Right lobe of liver (tissue), 6 donors: ENCODE data around the gene PNPLA7. TPM values are rescaled to one million over a fixed set of nuclear protein-coding genes. Genes with fewer than 3 reads are reported as not detected.

Experiments used
- ATAC-seq, 4 donors: fragments of 200-7000 bp; cut with Tn5 transposase; one replicate each; pipeline ENCODE4 v1.9.1; 2020; ENCODE audit warnings: mild to moderate bottlenecking in 4 of 4, moderate library complexity in 4 of 4
- DNase-seq, 3 donors: peaks; one replicate each; pipeline ENCODE4 v3.0.0-alpha.2; 2020
- H3K27ac ChIP-seq, 3 donors: fragments of 200-600 bp; one replicate each; pipeline ENCODE4 v1.8.0; 2022
- H3K27me3 ChIP-seq, 2 donors: fragments of 200-600 bp; one replicate each; pipeline ENCODE4 v1.8.0; 2022
- H3K36me3 ChIP-seq, 4 donors: fragments of 200-600 bp; sonication (generic) in 1 of 4; one replicate each; pipeline versions ENCODE4 v1.5.1 to v1.8.0; 2017 to 2022; ENCODE audit warnings: control low read depth in 1 of 4
- H3K4me1 ChIP-seq, 4 donors: fragments of 200-600 bp; sonication (generic) in 1 of 4; one replicate each; pipeline versions ENCODE4 v1.5.1 to v1.8.0; 2017 to 2022; ENCODE audit warnings: control low read depth in 1 of 4
- H3K4me3 ChIP-seq, 3 donors: fragments of 200-600 bp; one replicate each; pipeline ENCODE4 v1.8.0; 2022
- H3K9me3 ChIP-seq, 4 donors: fragments of 200-600 bp; sonication (generic) in 1 of 4; one replicate each; pipeline versions ENCODE4 v1.5.1 to v1.8.0; 2017 to 2022; ENCODE audit warnings: control low read depth in 1 of 4
- POLR2A ChIP-seq: fragments of 450-650 bp; IDR thresholded peaks from one replicate; pipeline ENCODE4 v1.6.1; 2017; ENCODE audit warnings: antibody characterized with exemption, mild to moderate bottlenecking
- WGBS: methylation state at CpG from one replicate; pipeline ENCODE4 v1.1.6; 2018; ENCODE audit warnings: low coverage, low lambda C conversion rate; ENCODE audit not compliant: insufficient coverage; ENCODE audit errors: missing lambda C conversion rate; 5-methylcytosine and 5-hydroxymethylcytosine counted together
- intact Hi-C, 2 donors: fragments of 100-400 bp; cut with DNase I; formaldehyde crosslinking; loops; one replicate each; pipeline versions ENCODE4 v1.11.2 to v1.14.1; 2022
- total RNA-seq, 6 experiments: library from RNA; depleted of rRNA in 2 of 6; stranded (reverse); fragments of >200 nt in 2 of 6; fragmentation: NEBNext Ultra II Directional in 3 of 6; extraction: Animal tissue kit (Norgen Biotek cat#: 25700) in 3 of 6; gene quantifications; one replicate each; pipeline versions ENCODE4 v1.1.0 to v1.2.4, GENCODE V29; 2016 to 2023
- TF ChIP-seq, protein P1 (sequence below), 4 donors: fragments of 200-600 bp in 3 of 4; fragments of 450-650 bp in 1 of 4; IDR thresholded peaks; one replicate each; pipeline versions ENCODE4 v1.5.1 to v1.8.0; 2016 to 2022; ENCODE audit warnings: antibody characterized with exemption in 4 of 4, mild to moderate bottlenecking in 2 of 4
- donor health status: DM: no; HTN: yes; CAD: no.
- donor health status: DM: no; HTN: no; CAD: no.
- donor health status: DM: no; HTN: no; CAD: no.
- donor health status: DM: no; HTN: yes; CAD: no.
- donor health status: DM: no; HTN: yes; CAD: no.

PNPLA7 gene
- total RNA-seq, 6 experiments from 2014 or later: 3.9 to 15.6 (median 7.4) TPM

DNA sequence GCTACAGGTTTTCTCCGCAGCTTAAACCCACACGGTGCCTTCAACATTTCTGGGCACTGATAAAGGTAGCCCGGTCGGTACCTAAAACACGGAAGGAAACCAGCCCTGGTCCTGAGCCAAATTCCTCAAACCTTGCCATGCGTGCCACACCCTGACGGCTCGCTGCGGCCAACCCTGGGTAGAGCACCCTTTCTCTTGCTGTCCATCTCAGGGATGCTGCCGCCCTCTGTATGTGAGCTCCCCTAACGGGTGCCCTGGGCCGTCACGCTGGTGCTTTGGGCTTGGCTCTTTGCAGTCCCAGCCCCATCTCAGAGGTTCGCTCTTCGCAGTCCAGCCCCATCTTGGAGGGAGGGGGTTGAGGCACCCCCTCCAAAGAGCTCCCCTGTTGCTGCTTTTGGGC lies 43.9 kb downstream of the PNPLA7 start:
- no peaks in the 10 kb centered on the region for H3K36me3 ChIP-seq
- H3K27ac ChIP-seq: no peak overlapping the region
- intact Hi-C loops: no loop called here
- peak in 1 of 4 donors; percentile 28 for ATAC-seq
- H3K27me3 ChIP-seq: no peaks in the 10 kb centered on the region
- 96% methylated on average over 5 of the region's 15 CpGs for WGBS
- no peak overlapping the region for H3K4me3 ChIP-seq
- TF ChIP-seq POLR2A: no peak
- TF ChIP-seq, protein P1, sequence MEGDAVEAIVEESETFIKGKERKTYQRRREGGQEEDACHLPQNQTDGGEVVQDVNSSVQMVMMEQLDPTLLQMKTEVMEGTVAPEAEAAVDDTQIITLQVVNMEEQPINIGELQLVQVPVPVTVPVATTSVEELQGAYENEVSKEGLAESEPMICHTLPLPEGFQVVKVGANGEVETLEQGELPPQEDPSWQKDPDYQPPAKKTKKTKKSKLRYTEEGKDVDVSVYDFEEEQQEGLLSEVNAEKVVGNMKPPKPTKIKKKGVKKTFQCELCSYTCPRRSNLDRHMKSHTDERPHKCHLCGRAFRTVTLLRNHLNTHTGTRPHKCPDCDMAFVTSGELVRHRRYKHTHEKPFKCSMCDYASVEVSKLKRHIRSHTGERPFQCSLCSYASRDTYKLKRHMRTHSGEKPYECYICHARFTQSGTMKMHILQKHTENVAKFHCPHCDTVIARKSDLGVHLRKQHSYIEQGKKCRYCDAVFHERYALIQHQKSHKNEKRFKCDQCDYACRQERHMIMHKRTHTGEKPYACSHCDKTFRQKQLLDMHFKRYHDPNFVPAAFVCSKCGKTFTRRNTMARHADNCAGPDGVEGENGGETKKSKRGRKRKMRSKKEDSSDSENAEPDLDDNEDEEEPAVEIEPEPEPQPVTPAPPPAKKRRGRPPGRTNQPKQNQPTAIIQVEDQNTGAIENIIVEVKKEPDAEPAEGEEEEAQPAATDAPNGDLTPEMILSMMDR (IDR thresholded peaks at IDR 0.05): no peak
- no peaks in the 10 kb centered on the region for H3K9me3 ChIP-seq
- H3K4me1 ChIP-seq: no peaks in the 10 kb centered on the region
- no peak for DNase-seq

DNA sequence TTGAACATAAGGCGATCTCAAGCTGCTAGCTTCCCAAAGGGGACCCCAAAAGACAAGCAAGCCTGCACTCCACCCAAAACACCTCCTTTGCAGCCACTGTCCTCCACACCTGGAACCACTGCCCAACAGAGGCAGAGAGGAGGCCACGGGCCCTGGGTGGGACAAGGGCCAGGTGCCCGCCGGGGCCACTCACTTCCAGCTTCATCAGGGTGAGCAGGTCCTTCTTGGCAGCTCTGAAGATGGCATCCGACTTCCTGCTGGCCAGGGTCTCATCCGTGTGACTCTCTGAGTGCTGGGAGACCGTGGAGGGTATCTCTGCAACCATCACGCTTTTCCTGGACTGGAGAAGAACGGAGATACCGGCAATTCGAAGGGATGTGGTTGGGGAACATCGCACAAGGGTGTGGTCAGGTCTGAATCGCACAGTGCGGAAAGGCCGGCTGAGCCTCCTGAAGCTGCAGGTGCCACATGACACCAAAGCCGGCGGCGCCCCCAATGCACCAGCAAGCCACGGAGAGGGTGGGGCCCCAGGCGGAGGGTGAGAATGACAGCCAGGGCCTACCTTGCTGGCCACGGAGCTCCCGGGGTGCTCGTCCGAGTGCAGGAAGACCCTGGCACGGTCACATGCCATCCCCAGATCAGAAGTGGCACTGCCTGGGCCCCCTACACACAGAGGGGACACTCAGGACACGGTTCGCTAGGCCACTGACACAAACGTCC lies 44.6 kb downstream of the PNPLA7 start:
- no peaks in the 10 kb centered on the region for H3K36me3 ChIP-seq
- ATAC-seq (peak in 1 of 4 donors; percentile 31), DNase-seq (no peak)
- no peaks in the 10 kb centered on the region for H3K4me1 ChIP-seq
- H3K4me3 ChIP-seq: no peak overlapping the region
- no peak for TF ChIP-seq POLR2A
- TF ChIP-seq, protein P1 (IDR thresholded peaks at IDR 0.05): no peak
- no peaks in the 10 kb centered on the region for H3K27me3 ChIP-seq
- no peak overlapping the region for H3K27ac ChIP-seq
- intact Hi-C loops: no loop called here
- 95% methylated on average over 11 of the region's 28 CpGs for WGBS
- no peaks in the 10 kb centered on the region for H3K9me3 ChIP-seq

DNA sequence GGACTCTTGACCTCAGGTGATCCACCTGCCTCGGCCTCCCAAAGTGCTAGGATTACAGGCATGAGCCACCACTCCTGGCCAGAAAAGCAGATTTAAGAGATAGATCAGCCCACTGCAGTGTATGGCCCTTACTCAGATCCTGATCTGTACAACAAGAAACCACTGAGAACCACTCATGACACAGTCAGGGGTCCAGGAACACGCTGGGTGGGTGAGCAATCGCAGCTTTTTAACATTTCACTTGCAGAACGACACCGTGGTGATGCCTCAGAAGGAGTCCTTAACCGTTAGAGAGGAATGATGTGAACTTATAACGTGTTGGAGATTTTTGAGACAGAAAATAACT lies 45.8 kb downstream of the PNPLA7 start:
- 90% methylated on average over 6 of the region's 7 CpGs for WGBS
- Histone ChIP-seq H3K36me3 (peaks cover 0 to 3% (median 0%) of the 10 kb centered on the region in 4 donors), H3K4me3 (no peak overlapping the region), H3K9me3 (no peaks in the 10 kb centered on the region), H3K27ac (no peak overlapping the region), H3K27me3 (no peaks in the 10 kb centered on the region), H3K4me1 (no peaks in the 10 kb centered on the region)
- intact Hi-C loops: no loop called here
- TF ChIP-seq, protein P1 (IDR thresholded peaks at IDR 0.05): no peak
- TF ChIP-seq POLR2A: no peak
- no peak for DNase-seq
- ATAC-seq: no peak

DNA sequence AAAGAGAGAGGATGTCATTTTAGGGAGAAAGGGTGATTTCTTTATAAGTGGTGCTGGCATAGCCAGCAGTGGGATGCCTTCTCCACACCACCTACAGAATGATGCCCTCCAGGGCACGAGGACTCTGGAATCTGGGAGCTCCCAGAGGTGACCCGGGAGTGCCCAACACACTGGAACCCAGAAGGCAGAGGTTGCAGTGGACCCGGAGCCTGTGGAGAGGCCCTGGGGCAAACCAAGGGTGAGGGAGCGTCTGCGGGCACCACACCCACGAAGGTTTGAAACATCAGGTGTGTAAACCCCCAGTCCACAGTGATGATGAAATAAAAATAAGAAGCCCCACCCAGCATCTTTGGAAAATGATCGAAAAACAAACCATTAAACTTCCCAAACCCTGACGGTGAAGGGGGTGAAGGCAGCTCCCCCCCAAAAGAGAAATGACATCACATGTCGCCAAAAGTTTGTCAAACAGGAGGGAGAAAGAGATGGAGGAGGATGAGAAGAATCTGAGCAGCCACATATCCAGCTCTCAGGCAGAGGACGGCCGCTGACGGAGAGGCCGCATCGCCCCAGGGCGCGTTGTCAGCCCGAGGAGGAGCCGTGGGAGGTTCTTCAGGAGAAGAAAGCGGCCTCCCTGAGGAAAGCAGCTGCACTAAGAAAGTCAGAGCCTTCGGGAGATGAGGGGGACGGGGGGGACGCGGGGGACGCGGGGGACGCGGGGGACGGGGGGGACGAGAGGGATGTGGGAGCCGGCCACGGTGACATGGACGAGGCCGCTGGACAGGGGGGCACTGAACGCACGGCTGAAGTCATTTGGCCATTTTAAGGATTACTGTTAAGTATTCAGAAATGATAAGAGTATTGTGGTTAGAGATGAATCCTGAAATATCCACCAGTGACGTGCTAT lies 47.9 kb downstream of the PNPLA7 start:
- no peaks in the 10 kb centered on the region for H3K27me3 ChIP-seq
- no peaks in the 10 kb centered on the region for H3K4me1 ChIP-seq
- H3K36me3 ChIP-seq: peaks cover 0 to 3% (median 0%) of the 10 kb centered on the region in 4 donors
- ATAC-seq (no peak), DNase-seq (no peak)
- WGBS: 85% methylated on average over 28 of the region's 36 CpGs
- TF ChIP-seq, protein P1 (IDR thresholded peaks at IDR 0.05): no peak
- no peaks in the 10 kb centered on the region for H3K9me3 ChIP-seq
- no peak overlapping the region for H3K27ac ChIP-seq
- no peak overlapping the region for H3K4me3 ChIP-seq
- intact Hi-C loops: no loop called here
